Mucosa of descending colon (tissue), 3 donors: ENCODE data around the gene KRT5. TPM values are rescaled to one million over a fixed set of nuclear protein-coding genes. Genes with fewer than 3 reads are reported as not detected.

ENCODE experiments used
- ATAC-seq: fragments of 200-7000 bp; cut with Tn5 transposase; one replicate; pipeline ENCODE4 v1.9.1; 2020; ENCODE audit warnings: mild to moderate bottlenecking, moderate library complexity
- DNase-seq, 3 donors: peaks; one replicate each; pipeline ENCODE4 v3.0.0-alpha.2; 2020
- H3K36me3 ChIP-seq: fragments of 200-600 bp; one replicate; pipeline ENCODE4 v1.8.0; 2021; ENCODE audit warnings: low read depth, mild to moderate bottlenecking
- H3K4me1 ChIP-seq: fragments of 200-600 bp; one replicate; pipeline ENCODE4 v1.8.0; 2021; ENCODE audit warnings: low read depth, mild to moderate bottlenecking
- H3K4me3 ChIP-seq: fragments of 200-600 bp; one replicate; pipeline ENCODE4 v1.8.0; 2021; ENCODE audit warnings: mild to moderate bottlenecking
- H3K9me3 ChIP-seq: fragments of 200-600 bp; one replicate; pipeline ENCODE4 v1.8.0; 2021; ENCODE audit warnings: mild to moderate bottlenecking
- intact Hi-C, 2 donors: fragments of 100-400 bp; cut with DNase I in 1 of 2; cut with micrococcal nuclease in 1 of 2; formaldehyde crosslinking; loops; one replicate each; pipeline versions ENCODE4 v1.11.0 to v1.11.1; 2022; cut with DNase I, micrococcal nuclease
- total RNA-seq, 3 donors: library from RNA; stranded (reverse); fragmentation: NEBNext Ultra II Directional in 2 of 3; extraction: Animal tissue kit (Norgen Biotek cat#: 25700) in 2 of 3; gene quantifications; one replicate each; pipeline versions ENCODE4 v1.2.1 to v1.2.4, GENCODE V29; 2021 to 2023
- TF ChIP-seq, protein P1 (sequence below): fragments of 200-600 bp; IDR thresholded peaks from one replicate; pipeline ENCODE4 v1.8.0; 2022; ENCODE audit warnings: antibody characterized with exemption, mild to moderate bottlenecking
- donor health status: DM: no; HTN: no; CAD: no; lungs with moderate emphysema.
- donor health status: DM: no; HTN: no; CAD: no.
- donor health status: DM: no; HTN: yes; CAD: no.

The KRT5 gene
- total RNA-seq, 3 donors from 2014 or later = 1.6 TPM; not detected in 2

DNA sequence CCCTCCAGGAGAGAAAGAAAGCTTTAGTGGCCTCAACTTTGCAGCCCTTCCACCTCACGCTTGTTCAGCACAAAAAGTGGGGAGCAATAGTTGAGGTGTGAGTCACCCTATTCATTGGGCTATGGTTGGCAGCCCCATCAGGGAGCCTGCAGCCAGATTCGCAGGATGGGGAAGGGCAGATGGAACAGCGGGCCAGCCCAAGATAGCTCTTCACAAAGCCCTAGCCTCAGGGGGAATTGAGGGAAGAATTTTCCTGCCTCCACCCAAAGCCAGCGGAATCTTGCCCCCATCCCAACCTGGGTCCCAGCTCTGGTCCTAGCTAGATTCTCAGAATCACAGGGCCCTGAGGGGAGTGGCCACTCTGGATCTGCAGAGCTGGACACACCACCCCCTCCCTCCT is 3.6 kb upstream of the KRT5 start:
- TF ChIP-seq, protein P1, sequence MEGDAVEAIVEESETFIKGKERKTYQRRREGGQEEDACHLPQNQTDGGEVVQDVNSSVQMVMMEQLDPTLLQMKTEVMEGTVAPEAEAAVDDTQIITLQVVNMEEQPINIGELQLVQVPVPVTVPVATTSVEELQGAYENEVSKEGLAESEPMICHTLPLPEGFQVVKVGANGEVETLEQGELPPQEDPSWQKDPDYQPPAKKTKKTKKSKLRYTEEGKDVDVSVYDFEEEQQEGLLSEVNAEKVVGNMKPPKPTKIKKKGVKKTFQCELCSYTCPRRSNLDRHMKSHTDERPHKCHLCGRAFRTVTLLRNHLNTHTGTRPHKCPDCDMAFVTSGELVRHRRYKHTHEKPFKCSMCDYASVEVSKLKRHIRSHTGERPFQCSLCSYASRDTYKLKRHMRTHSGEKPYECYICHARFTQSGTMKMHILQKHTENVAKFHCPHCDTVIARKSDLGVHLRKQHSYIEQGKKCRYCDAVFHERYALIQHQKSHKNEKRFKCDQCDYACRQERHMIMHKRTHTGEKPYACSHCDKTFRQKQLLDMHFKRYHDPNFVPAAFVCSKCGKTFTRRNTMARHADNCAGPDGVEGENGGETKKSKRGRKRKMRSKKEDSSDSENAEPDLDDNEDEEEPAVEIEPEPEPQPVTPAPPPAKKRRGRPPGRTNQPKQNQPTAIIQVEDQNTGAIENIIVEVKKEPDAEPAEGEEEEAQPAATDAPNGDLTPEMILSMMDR = no peak
- H3K4me3 ChIP-seq = no peak overlapping the region
- no peaks in the 10 kb centered on the region for H3K9me3 ChIP-seq
- DNase-seq (no peak), ATAC-seq (no peak)
- H3K36me3 ChIP-seq = no peaks in the 10 kb centered on the region
- no peaks in the 10 kb centered on the region for H3K4me1 ChIP-seq
- intact Hi-C loops = no loop called here

DNA sequence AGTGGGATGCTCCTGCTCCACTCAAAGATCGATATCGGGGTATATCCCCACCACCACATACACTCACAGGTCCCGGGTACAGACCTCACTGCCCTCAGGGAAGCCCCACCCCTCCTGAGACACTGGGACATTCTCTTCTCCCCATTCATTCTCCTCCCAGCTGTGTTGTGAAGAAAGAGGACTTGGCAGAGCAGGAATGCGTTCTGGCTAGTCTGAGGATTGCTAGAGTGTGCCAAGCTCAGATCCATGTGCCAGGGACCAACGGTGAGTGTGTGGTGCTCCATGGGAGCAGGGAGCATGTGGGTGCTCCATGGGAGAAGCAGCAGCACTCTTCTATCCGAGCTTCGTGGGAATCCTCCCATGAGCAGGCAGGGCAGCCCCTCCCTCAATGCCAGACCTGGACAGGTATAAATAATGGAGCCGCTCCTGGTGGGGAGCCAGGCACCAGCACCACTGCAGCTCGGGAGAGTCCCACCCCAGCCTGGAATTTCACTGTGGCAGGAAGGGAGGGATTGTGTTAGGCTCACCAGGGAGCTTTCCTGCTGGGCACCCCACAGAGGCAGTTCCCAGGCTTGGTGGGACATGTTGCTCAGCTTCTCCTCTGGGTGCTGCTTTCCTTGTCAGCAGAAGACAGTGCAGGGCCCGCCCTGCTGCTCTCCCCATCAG is 2.3 kb upstream of the KRT5 start:
- no peak overlapping the region for H3K4me3 ChIP-seq
- ATAC-seq (no peak), DNase-seq (no peak)
- H3K36me3 ChIP-seq = no peaks in the 10 kb centered on the region
- no peaks in the 10 kb centered on the region for H3K4me1 ChIP-seq
- intact Hi-C loops = no loop called here
- H3K9me3 ChIP-seq = no peaks in the 10 kb centered on the region
- TF ChIP-seq, protein P1 = no peak

DNA sequence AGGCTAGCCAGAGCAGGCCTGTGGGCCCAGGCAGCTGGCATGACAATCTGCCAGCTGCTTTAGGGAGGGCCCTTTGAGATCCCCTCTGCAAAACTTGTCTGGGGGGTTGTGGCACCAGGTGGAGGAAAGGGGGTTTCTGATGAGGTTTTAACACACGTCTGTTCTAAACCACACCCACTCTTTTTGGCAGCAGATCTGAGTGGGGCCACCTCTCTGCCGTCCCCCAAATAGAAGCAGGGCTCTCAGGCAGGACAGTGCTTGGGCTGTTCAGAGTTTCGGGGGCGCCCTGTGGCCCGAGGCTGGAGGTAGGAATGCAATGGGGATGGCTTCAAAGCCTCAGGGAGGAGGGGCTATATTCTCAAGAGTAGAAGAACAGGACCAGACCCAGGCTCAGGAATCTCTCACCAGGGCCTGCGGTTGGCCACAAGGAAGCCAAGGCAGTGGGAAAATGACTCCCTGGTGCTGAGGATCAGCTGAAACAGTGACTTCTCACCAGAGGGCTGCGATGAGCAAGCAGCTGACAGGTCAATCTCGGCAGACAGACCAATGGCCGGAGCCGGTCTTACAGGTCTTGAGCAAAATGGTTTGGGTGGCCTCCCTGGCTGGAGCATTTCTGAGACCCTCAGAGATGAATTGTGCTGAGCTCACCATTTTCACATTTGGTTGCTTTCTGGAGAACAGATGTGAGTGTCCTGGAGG is 1.5 kb upstream of the KRT5 start:
- intact Hi-C loops = no loop called here
- no peak for ATAC-seq
- no peak for DNase-seq
- no peaks in the 10 kb centered on the region for H3K9me3 ChIP-seq
- TF ChIP-seq, protein P1 = no peak
- H3K4me1 ChIP-seq = no peaks in the 10 kb centered on the region
- H3K36me3 ChIP-seq = no peaks in the 10 kb centered on the region
- no peak overlapping the region for H3K4me3 ChIP-seq

DNA sequence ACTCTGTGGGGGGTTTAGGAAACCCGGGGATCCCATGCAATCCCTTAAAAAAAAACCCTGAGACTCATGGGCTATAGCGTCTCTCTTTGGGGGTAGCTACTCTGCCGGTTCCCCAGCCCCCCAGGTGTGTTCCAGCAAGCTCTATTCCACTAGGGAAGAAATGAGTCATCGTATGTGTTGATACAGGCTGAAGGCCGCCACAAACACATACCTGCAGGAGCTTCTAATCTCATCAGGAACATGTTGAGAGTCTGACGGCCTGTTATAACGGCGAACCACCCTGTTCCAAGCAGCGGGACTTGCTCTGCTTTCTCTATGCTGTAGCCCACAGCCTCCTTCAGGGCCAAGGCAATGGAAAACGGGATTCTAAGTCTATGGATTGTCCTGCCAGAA is 977 bp upstream of the KRT5 start:
- Histone ChIP-seq H3K36me3 (no peaks in the 10 kb centered on the region), H3K9me3 (no peaks in the 10 kb centered on the region), H3K4me1 (no peaks in the 10 kb centered on the region), H3K4me3 (no peak overlapping the region)
- ATAC-seq (no peak), DNase-seq (no peak)
- intact Hi-C loops = no loop called here
- TF ChIP-seq, protein P1 = no peak

DNA sequence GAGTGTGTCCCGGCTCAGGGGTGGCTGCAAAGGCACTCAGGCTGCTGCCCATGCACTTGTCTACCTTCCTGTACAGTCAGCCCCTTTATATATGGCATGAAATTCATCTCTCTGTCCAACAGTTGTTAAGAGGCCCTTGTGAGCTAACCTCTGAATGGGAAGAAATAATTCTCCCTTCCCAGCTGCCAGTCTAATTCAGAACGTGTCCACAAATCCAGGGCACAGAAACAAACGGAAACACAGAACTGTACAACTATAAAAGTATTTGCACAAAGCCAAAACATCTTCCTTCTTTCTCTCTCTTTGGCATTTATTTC is 849 bp downstream of the KRT5 start:
- Histone ChIP-seq H3K4me1 (no peaks in the 10 kb centered on the region), H3K9me3 (no peaks in the 10 kb centered on the region), H3K36me3 (no peaks in the 10 kb centered on the region), H3K4me3 (no peak overlapping the region)
- ATAC-seq = no peak
- no peak for DNase-seq
- intact Hi-C loops = no loop called here
- TF ChIP-seq, protein P1 = no peak
